Epidermal melanocyte (primary cell): ENCODE data around the gene CMPK2.

Experiments
- DNase-seq: peaks from one replicate; pipeline ENCODE4 v3.0.0; 2011; ENCODE audit warnings: low spot score; ENCODE audit not compliant: insufficient read length

The CMPK2 gene

DNA sequence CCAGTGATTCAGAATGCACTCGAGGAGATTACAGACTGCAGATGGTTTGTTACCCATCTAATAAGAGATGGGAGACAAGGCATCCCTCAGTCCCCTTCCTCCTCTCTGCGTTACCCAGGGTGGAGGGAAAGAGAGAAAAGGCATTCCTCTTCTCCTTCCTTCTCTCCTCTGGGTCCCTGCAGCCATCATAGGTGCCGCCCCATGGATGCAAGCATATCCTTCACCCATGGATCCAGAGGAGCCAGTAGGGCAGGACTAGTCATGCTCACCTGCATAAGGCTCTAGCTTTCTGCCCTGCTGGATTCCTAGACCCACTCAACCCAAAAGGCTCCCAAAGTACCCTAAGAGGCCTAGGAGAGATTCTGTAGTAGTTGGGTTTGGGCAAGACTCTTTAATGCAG is 20.4 kb downstream of the CMPK2 start:
- no peak for DNase-seq

DNA sequence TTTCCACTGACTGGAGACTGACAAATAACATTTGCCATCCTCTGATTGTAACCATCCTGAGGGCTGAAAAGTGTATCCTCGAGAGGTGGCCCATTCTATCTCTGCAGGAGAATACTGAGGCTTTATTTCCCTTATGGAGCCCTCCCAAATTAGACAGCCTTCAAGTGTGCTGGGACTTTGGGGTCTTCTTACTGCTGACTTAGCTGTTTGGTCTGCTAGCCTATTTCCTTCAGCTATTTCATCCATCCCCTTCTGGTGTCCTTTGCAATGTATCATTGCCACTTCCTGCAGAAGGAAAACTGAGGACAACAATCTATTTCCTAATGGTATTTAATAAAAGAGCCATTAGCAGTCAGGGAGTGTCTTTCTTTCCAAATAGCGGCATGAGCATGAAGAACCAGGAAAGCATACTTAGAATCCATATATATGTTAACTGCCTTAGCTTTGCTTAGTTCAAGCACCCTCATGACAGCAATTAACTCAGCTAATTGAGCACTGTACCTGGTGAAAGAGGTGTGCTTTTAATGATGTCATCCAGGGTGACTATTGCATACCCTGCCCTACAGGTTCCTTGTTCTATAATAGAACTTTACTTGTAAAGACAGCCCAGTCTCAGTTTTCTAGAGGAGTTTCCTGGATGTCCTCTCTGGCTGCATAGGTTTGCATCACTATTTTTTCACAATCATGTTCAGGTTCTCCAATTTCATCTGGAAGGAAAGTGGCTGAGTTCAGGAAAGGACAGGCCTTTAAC is 24.0 kb downstream of the CMPK2 start:
- no peak for DNase-seq

DNA sequence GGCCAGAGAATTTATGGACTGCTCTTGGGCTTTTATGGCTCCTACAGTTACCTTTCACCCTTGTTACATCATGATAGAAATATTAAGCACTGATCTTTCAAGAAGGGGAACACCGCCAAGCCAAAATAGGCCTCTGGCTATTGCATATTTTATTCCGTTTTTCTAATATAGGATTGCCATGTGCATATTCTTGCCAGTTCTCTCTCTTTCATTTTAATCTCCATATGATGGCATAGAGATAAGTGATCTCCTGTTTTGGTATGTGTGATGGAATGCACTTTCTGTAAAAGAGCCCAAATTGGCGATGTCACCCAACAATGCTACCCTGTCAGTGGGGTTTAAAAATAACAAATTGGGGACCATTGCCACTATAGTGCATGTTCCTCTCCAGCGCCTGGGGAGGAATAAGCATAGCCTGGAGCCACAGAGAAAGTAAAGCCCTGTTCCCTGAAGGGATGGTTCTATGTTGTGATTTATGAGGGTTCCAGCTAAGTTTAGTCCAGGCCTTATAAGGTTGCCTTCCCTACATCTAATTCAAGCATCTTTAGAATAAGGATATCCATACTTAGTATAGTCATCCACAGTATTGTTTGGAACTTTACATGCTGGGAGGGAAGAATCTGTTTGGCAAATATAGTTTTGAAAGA is 26.9 kb downstream of the CMPK2 start:
- DNase-seq, result no peak

DNA sequence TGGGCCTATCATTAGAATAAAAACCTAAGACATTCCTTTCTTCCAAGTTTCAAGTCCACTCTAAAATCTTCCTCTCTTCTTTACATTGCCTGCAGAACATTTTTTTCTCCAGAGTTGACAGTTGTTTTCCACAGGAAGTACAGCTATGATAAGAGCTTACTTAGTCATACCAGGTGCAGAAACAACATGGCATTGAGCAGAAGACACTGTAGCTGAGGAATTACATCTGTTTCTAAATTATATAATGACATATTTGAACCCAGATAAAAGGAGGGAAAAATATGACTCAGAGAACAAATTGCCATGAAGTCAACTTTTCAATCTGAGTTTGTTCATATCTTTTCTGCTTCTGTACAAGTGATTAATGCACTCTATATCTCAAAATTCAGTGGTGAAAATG is 30.2 kb downstream of the CMPK2 start:
- DNase-seq, result no peak

DNA sequence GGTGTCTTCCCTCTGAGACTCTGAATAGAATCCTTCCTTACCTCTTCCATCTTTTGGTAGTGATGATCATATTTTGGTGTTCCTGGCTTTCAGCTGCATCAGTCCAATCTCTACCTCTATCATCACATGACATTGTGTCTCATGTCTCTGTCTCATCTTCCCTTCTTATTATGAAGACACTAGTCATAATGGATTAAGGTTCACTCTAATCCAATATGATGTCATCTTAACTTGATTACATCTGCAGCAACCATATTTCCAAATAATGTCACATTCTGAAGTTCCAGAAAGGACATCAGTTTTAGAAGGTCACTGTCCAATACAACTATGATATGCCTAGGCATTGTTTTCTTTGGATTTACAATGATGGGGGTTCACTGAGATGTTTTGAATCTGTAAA is 31.5 kb downstream of the CMPK2 start:
- DNase-seq, result no peak

DNA sequence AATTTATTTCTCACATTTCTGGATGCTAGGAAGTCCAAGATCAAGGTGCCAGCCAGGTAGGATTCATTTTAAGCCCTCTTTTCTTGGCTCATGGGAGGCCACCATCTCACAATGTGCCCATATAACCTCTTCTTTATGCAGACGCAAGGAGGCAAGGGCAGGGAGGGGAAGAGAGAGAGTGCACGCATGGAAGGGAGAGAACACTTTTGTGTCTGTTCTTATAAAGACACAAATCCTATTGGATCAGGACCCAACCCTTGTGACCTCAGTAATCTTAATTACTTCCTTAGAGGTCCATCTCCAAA is 32.5 kb downstream of the CMPK2 start:
- DNase-seq, result no peak

DNA sequence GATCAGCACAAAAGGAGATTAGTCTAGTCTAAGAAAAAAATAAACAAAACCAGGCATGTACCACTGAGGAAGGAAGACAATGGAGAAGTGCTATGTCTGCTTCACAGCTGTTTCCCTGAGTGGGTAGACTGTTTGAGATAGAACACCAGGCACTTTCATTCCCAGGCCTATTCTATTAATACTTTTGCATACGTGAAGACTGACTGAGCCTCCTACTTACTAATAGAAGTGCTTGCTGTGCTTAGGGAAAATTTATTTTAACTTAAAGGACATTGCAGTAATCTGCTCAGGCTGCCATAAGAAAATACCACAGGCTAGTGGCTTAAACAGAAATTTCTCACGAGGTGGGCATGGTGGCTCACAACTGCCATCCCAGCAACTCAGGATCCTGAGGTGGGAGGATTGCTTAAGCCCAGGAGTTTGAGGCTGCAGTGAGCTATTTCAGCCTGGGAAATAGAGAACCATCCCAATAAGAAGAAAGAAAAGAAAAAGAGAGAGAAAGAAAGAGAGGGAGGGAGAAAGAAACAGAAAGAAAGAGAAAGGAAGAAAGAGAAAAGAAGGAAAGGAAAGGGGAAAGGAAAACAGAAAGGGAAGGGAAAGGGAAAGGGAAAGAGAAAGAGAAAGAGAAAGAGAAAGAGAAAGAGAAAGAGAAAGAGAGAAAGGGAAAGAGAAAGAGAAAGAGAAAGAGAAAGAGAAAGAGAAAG is 33.0 kb downstream of the CMPK2 start:
- DNase-seq, result no peak

DNA sequence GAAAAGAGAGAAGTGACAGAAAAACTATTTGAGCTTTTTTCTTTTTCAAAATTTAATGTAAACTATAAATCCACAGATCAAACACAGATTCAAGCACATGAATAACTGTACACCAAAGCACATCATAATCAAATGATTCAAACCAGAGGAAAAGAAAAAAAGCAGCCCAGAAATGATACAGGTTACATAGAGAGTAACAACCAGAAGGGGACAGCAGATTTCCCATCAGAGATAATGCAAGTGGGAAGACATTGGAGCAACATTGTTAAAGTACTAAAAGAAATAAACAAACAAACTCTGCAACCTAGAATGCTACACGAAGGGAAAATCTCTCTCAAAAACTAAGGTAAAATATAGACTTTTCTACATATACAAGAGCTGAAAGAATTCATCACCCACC is 34.5 kb downstream of the CMPK2 start:
- no peak for DNase-seq

DNA sequence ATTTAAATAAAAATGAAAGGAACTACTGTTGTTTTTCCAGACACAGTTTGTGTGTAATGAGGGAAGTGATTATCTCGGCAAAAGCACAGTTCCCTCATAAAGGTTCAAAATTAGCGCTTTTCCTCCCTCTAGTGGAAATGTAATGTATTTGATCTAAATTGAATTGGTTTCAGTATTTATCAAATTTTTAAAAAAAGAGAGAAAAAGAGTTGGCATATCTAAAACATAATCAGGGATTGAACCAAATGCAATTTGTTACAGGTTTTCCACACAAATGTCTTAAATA is 37.5 kb downstream of the CMPK2 start:
- DNase-seq, result peak; percentile 67

DNA sequence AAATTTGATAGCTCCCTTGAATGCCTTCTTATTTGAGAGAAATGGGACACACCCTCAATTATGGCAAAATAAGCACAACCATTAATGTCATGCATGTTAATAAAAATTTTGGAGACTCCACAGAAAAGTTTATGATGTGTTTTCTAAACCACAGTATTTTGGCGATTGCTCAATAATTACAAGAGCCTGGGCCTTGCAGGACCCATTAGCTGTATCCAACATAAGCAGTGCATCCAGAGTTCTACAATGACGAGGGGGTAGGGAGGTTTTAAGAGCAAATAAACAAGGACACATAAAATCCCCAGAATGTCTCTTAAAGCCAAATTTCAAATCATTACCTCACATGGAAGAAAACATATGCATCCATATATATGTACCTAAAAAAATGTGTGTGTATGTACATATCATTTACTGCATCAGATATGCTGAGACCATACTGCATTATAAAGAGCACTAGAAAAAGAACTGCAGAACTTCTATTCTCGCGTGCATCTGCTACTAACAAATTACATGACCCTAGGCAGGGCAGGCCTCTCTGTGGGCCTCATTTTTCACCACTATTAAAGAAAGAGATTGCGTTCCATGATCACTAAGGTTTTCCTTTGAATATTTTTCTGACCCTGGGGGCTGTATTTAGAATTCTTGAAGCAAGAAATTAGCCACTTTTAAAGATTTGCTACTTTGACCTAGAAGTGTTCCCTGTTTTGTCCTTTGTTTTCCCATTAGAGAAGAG is 38.0 kb downstream of the CMPK2 start:
- no peak for DNase-seq

DNA sequence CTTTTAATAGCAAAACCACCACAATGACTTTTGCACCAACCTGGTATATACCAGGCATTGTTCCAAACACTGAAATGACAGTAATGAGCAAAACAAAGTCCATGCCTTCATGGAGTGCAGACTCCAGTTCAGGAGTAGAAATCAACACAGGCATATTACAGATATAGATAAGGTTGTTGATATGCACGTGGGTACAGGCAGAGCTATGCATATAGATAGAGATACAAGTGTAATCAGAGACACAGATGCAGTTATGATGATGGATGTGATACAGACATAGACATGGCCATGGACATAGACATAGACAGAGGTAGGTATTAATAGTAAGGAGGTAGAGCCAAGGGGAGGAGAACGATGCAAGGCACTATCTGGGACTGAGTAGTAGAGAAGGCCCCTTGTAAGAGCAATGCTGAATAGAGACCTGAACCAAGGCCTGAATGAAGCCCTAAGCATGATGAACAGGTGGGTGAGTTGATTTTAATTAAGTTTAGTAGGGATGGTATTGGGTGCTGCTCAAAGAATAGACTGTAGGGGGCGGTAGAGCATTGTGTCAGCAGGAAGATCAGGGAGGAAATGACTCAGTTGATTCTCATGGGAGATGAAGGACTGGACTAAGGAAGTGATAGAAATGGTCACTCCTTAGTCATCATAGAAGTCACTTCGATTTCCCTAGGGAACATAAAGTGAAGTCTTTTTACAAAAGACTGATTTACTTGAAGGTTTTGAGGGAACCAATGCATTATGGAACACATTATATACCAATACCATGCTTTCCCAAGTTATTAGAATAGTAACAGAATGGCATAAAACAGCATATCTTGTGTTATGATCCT is 39.4 kb downstream of the CMPK2 start:
- DNase-seq, result no peak

DNA sequence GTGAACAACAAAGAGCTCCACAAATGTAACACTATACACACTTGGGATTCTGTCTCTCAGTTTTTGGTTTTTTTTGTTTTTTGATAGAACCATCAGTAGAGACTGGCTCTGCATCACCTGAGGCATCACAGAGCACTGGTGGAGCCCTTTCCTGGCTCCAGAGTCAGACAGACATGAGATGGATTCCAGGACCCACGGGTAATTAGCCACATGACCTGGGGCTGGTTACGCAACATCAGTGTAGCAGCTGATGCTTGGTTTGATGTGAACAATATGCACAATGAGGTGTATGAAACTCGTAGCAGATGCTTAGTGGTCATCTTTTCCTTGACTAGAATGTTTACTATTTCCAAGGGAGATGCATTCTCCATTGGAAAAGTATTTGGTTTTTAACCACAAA is 40.7 kb downstream of the CMPK2 start:
- no peak for DNase-seq

DNA sequence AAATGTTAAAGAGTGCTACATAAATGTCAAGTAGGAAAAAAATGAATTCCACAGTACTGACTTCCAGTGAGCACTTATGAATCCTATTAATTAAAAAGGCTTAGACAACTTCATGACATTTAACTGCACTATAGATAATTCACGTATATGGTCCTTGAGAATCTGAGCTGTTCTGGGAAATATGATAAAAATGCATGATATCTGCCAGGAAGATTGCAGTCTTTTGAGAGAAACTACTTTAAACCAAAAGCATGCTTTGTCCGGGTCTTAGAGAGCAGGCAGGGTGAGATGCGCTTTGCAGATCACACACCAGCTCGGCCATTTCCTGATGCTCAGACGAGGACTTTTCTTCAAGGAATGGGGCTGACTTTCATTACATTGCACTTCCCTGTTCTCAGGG is 42.6 kb downstream of the CMPK2 start:
- DNase-seq, result no peak

DNA sequence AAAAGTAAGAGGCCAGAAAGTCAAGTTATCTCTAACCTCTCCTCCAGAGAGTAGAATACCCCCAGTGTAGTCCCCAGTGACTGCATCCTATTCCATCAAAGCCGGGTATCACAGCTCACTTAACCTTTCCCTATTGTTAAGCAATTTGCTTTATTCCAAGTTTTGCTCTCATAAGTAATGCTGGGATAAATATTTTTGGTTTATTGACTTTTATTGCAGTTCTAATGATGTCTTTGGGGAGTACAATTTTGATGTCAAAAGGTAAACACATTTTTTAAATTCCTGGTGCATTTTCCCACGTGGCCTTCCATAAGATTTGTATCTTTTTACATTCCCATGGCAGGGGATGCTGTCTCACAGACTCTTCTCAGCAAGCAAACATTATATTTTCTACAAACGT is 43.3 kb downstream of the CMPK2 start:
- DNase-seq, result no peak

DNA sequence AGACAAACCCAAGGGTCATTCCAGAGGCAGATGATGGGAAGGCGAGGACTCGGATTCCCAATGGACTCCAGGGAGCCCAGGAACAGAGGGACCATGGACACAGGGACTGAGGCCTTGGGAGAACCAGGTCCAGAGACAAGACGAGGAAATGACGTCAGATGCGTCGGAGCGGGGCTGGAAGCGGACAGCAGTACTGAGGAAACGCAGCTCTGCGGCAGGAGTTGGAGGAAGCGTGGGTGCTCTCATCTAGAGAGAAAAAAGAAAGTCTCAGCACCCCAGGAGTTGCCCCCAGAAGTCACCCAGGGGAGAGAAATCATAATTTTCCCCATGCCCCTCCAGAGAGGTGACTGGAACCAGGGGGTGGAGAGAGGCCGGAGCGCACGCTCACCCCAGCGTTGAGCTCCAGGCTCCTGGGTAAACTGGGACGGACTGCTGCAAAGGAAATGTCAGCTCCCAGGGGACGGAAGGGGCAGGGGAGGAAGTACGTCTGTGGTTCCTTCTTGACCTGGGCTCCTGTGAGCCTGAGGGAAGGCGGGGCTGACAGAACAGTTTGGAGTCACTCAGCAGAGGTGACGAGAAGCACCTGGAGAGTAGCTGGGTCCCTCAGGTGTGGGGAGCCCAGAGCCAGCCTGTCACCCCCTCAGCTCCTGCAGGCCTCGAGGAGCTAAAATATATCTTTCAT is 44.7 kb downstream of the CMPK2 start:
- no peak for DNase-seq

DNA sequence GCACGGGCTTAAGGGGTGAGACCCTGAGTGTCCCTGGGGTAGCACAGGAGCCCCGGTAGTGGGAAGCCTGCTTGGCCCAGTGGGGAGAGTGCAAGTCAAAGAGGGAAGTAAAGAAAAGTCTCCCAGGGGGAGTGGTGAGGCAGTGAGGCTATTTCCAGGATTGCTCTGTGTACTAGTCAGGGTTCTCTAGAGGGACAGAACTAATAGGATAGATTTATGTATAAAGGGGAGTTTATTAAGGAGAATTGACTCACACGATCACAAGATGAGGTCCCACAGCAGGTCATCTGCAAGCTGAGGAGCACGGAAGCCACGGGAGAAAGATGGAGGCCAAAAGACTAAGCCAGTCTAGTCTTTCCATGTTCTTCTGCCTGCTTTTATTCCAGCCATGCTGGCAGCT is 45.5 kb downstream of the CMPK2 start:
- DNase-seq, result no peak

DNA sequence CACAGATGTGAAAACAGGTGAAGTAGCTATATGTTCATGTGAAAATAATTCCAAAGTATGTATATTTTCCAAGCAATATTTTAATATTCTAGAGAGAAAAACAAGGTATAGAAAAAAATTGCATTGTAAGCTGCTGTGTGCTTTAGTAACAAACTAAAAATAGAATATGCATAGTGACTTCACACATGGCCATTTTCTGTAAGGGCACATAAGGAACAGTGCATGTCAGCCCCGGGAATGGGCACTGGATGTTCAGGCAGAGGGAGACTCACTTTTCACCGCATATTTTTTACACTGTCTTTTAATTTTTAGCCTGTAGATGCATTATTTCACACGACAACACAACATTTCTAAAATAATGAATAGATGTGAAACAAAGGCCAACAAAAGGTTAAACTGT is 46.0 kb downstream of the CMPK2 start:
- DNase-seq, result no peak

DNA sequence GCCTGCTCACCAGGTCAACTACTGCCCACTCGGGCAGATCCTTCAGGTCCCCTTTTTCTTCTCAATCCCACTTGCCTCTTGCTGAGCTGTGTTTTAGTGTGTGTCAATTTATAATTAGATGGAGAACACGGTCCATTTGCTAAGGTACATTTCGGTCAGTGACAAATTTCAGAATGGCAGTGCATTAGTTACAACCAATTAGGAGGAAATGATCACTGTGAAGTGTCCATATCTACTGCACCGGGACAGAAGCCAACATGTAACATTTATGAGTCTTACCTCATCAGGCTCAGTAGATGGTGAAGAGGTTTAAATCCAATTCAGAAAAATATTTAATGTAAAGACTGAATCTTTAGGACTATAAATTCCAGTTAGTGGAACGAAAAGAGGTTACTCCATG is 47.7 kb downstream of the CMPK2 start:
- no peak for DNase-seq

DNA sequence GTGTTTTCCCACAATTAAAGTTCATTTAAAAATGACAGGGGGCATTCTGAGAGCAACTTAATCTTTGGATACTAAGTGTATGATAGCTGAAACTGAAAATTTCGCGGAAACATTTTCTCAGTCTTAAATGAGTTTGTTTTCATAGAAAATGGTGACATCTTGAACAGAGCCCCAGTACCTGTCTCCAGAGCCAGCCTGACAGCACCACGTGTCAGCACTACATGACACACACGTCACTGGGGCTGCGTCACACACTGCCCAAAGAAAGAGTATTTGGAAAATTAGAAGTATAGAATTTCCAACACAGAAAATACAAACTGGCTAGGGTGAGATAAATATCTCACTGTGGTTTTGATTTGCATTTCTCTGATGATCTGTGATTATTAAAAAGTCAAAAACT is 50.8 kb downstream of the CMPK2 start:
- no peak for DNase-seq

DNA sequence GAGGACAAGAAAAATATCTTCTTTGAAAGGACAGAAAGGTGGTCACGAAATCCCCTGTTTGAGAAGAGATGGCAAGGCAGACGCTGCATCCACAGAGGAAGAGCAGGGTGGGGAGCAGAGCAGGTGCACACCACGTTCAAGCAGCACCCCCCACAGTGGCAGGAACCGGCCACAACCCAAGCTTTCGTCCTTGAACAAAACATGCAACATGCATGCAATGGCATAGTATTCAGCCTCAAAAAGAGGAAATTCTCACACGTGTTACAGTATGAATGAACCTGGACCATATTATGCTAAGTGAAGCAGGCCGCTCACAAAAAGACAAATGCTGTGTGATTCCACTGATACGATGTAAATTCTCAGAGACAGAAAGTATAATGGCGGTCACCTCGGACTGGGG is 51.4 kb downstream of the CMPK2 start:
- no peak for DNase-seq

DNA sequence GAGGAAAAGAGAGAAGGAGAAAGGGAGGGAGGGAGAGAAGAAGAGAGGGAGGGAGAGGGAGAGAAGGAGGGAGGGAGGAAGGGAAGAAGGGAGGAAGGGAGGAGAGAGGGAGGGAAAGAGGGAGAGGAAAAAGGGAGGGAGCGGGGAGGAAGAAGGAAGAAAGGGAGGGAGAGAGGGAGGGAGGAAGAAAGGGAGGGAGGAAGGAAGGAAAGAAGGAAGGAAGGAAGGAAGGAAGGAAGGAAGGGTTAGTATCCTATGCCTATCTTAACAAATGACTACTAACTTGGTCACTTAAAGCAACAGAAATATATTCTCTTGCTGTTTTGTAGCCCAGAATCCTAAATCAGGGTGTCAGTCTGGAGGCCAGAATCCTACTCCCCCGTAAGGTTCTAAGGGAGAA is 52.1 kb downstream of the CMPK2 start:
- DNase-seq, result no peak
